Measurements from ENCODE around the gene HOMER2. TPM values are rescaled to one million over a fixed set of nuclear protein-coding genes. Genes with fewer than 3 reads are reported as not detected.

Gene HOMER2
- total and polyA plus RNA-seq, 2 of the 13 experiments (the other 11 are each of a cell fraction or from before 2014, with no cell fraction given) = 12.9 to 14.1 TPM

- Histone ChIP-seq H3K4me1 (ENCODE audit: insufficient read depth, low read length) (peaks cover 25% of the 10 kb centered on the region), H3K27ac (ENCODE audit: extremely low read length, insufficient read depth, low read length) (no peak overlapping the region), H4K20me1 (ENCODE audit: insufficient read depth, low read length) (no peaks in the 10 kb centered on the region), H3K36me3 (replicated peaks in 1 of 2; ENCODE audit: control insufficient read depth in 1 of 2, insufficient read depth in 2 of 2, low read length in 2 of 2) (no peaks in the 10 kb centered on the region), H3K27me3 (ENCODE audit: control insufficient read depth in 1 of 2, insufficient read depth in 2 of 2, low read length in 2 of 2) (no peaks in the 10 kb centered on the region; a peak in 2 of 5 replicates), H3K79me2 (ENCODE audit: insufficient read depth, low read length) (no peaks in the 10 kb centered on the region), H3K4me2 (ENCODE audit: low read depth, low read length) (no peak overlapping the region; the same call in 1 of the 2 replicates), H3K4me3 (replicated peaks in 1 of 3; ENCODE audit: insufficient read depth in 1 of 3, low read depth in 2 of 3, low read length in 3 of 3) (no peak overlapping the region), H3K9me3 (ENCODE audit: low read length) (no peaks in the 10 kb centered on the region), H2AFZ (ENCODE audit: low read length) (no peak overlapping the region), H3K9ac (ENCODE audit: insufficient read depth, low read depth, low read length) (no peak overlapping the region)
- CTCF ChIA-PET (ENCODE audit: low intra/inter-chr PET ratio, low total read pairs) = no interaction called here
- FAIRE-seq (no peak), DNase-seq (ENCODE audit: low spot score) (peak; percentile 7), ATAC-seq (no peak)
- no TSS peak for BruUV-seq (replicated peaks)
- TF ChIP-seq ZNF646 (CRISPR knock-in tag; IDR thresholded peaks at IDR 0.05) (0 out of 2 replicates have a peak, but pooled peaks have one; percentile 41), HNF4A (CRISPR knock-in tag; IDR thresholded peaks at IDR 0.05) (0 out of 2 replicates have a peak, but pooled peaks have one; percentile 6), CBX1 (IDR thresholded peaks at IDR 0.05; ENCODE audit: low read depth) (no peak)
- in situ Hi-C loops (cut with HindIII; ENCODE audit: extremely low pct_ligation_motif_present, low pct_unique_long_range_greater_than_20kb) (no loop called here), intact Hi-C loops (cut with micrococcal nuclease; ENCODE audit: unreplicated experiment) (no loop called here)
- WGBS (ENCODE audit: low lambda C conversion rate) = 0% methylated on average over 1 of the region's 1 CpG
- POLR2A ChIA-PET = interaction anchor here (1.8 kb wide), 1 partner anchor 54 kb away, joined by 4 read pairs; no protein-coding TSS in a partner anchor
These were observed 148.0 kb downstream of the HOMER2 start for GRCh38 chr15:82804575-82804949.
